OCI-LY3 (cell line): Measurements from ENCODE around the gene CACNA2D3.

ENCODE experiments used
- H2AFZ ChIP-seq: fragments of 200-600, 300-600 bp; shearing (Covaris generic); 2 replicates; pipeline ENCODE4 v1.6.0; 2014; ENCODE audit warnings: antibody characterized with exemption, low read depth, low read length
- H3K27ac ChIP-seq: fragments of 200-600, 300-600 bp; sonication (generic); 2 replicates; pipeline ENCODE4 v1.5.1; 2014; ENCODE audit warnings: mild to moderate bottlenecking, low read length, moderate library complexity, mixed read lengths
- H3K27me3 ChIP-seq: fragments of 200-600, 300-600 bp; sonication (generic); 2 replicates; pipeline ENCODE4 v1.6.1; 2014; ENCODE audit warnings: low read depth, low read length, mixed read lengths
- H3K36me3 ChIP-seq: fragments of 200-600, 300-600 bp; sonication (generic); replicated peaks from 2 replicates; pipeline ENCODE3; 2014; ENCODE audit warnings: low read depth, low read length, mixed read lengths
- H3K4me1 ChIP-seq: fragments of 300-600, 200-600 bp; sonication (generic); 2 replicates; pipeline ENCODE4 v1.6.1; 2014; ENCODE audit warnings: low read length, mixed read lengths
- H3K4me2 ChIP-seq: fragments of 200-600, 300-600 bp; sonication (generic); 2 replicates; pipeline ENCODE4 v1.6.1; 2014; ENCODE audit warnings: low read length, mixed read lengths
- H3K4me3 ChIP-seq: fragments of 300-600, 200-600 bp; sonication (generic); 2 replicates; pipeline ENCODE4 v1.5.1; 2014; ENCODE audit warnings: antibody characterized with exemption, mild to moderate bottlenecking, low read length, moderate library complexity
- H3K79me2 ChIP-seq: fragments of 300-600, 200-600 bp; shearing (Covaris generic); 2 replicates; pipeline ENCODE4 v1.6.1; 2014; ENCODE audit warnings: mild to moderate bottlenecking, low read length, mixed read lengths
- H3K9ac ChIP-seq: fragments of 300-600, 200-600 bp; shearing (Covaris generic); 2 replicates; pipeline ENCODE4 v1.6.0; 2014; ENCODE audit warnings: mild to moderate bottlenecking, low read length, moderate library complexity
- H3K9me3 ChIP-seq: fragments of 200-600, 300-600 bp; shearing (Covaris generic); 2 replicates; pipeline ENCODE4 v1.6.1; 2014; ENCODE audit warnings: low read length, mixed read lengths; ENCODE audit not compliant: insufficient read depth
- H4K20me1 ChIP-seq: fragments of 200-600, 300-600 bp; sonication (generic); 2 replicates; pipeline ENCODE4 v1.6.1; 2016; ENCODE audit warnings: low read length, mixed read lengths; ENCODE audit not compliant: insufficient read depth
- EZH2phosphoT487 ChIP-seq: fragments of 200-600 bp; shearing (Covaris generic); IDR thresholded peaks from 2 replicates; pipeline ENCODE4 v1.6.1; 2018; ENCODE audit warnings: antibody characterized with exemption, mixed run types, low read depth
- TF ChIP-seq, protein P1 (sequence below): fragments of 200-600, 300-600 bp; sonication (generic); IDR thresholded peaks from 2 replicates; pipeline ENCODE4 v1.5.1; 2014; ENCODE audit warnings: antibody characterized with exemption, low read length, low read depth

The CACNA2D3 gene

DNA sequence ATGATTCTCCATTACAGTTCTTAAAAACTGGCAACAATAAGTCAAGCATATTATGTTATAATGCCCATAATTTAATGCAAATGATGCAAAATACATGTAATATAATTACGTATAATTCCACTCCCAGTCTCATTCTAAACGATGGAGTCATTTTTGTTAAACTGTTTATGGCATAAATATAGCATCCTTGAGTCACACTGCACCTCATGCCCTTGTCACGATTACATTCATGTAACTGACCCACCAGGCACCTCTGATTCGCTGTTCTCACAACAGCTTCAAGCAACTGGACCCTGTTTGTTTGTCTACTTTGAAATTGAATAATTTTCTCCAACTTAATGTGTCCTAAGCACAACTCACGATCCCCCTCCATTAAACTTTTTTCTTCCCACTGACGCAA lies 953.5 kb downstream of the CACNA2D3 start:
- H3K4me3 ChIP-seq = no peak overlapping the region
- no peak overlapping the region for H3K27ac ChIP-seq
- H3K27me3 ChIP-seq = peaks cover 3% of the 10 kb centered on the region; the same call in 1 of the 2 replicates
- H3K4me2 ChIP-seq = no peak overlapping the region
- H3K4me1 ChIP-seq = no peaks in the 10 kb centered on the region
- TF ChIP-seq, protein P1, sequence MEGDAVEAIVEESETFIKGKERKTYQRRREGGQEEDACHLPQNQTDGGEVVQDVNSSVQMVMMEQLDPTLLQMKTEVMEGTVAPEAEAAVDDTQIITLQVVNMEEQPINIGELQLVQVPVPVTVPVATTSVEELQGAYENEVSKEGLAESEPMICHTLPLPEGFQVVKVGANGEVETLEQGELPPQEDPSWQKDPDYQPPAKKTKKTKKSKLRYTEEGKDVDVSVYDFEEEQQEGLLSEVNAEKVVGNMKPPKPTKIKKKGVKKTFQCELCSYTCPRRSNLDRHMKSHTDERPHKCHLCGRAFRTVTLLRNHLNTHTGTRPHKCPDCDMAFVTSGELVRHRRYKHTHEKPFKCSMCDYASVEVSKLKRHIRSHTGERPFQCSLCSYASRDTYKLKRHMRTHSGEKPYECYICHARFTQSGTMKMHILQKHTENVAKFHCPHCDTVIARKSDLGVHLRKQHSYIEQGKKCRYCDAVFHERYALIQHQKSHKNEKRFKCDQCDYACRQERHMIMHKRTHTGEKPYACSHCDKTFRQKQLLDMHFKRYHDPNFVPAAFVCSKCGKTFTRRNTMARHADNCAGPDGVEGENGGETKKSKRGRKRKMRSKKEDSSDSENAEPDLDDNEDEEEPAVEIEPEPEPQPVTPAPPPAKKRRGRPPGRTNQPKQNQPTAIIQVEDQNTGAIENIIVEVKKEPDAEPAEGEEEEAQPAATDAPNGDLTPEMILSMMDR = no peak
- H3K36me3 ChIP-seq = no peaks in the 10 kb centered on the region
- H4K20me1 ChIP-seq = no peaks in the 10 kb centered on the region
- H3K9ac ChIP-seq = no peak overlapping the region
- H3K9me3 ChIP-seq = no peaks in the 10 kb centered on the region
- H2AFZ ChIP-seq = no peak overlapping the region
- no peaks in the 10 kb centered on the region for H3K79me2 ChIP-seq

DNA sequence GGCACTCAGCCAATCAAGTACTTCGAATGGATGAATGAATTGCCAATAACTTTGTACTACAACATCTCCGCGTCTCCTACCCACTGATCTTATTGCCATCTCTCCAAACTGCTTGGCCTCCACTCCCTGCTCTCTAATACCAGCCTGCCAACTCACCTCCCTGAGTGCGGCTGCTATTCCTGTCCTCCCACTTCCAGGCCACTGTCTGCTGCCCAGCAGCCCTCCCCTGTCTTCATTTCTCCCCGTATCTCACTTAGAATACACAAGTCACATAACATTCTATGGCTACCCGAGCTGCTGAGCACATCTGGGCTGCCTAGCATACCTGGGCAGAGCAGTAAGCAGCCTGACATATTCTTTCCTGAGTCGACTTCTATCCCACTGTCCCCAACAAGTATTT lies 955.4 kb downstream of the CACNA2D3 start:
- Histone ChIP-seq H3K36me3 (no peaks in the 10 kb centered on the region), H3K27ac (no peak overlapping the region), H3K27me3 (peaks cover 3% of the 10 kb centered on the region; the same call in 1 of the 2 replicates), H4K20me1 (no peaks in the 10 kb centered on the region), H3K4me3 (no peak overlapping the region), H3K4me1 (no peaks in the 10 kb centered on the region), H3K9me3 (no peaks in the 10 kb centered on the region), H3K9ac (no peak overlapping the region), H3K79me2 (no peaks in the 10 kb centered on the region), H2AFZ (no peak overlapping the region), H3K4me2 (no peak overlapping the region)
- TF ChIP-seq, protein P1 = no peak
- TF ChIP-seq EZH2phosphoT487 = no peak

DNA sequence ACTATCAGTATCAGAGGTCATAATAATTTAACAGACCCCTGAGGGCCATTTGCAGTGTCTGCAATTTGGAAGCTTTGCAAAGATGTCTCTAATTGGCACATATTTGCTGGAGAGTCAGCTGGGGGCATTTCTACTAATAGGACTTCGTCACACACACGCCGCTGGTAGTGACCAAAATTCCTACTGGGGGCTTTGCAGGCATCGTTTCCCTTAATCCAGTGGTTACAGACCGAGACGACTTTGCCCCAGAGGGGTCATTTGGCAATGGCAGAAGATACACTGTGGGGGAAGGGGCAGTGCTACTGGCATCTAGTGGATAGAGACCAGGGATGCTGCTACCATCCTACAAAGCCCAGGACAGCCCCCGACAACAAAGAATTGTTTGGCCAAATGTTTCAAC lies 956.5 kb downstream of the CACNA2D3 start:
- no peak overlapping the region for H3K27ac ChIP-seq
- H3K9ac ChIP-seq = no peak overlapping the region
- no peaks in the 10 kb centered on the region for H3K4me1 ChIP-seq
- no peaks in the 10 kb centered on the region for H4K20me1 ChIP-seq
- no peaks in the 10 kb centered on the region for H3K79me2 ChIP-seq
- TF ChIP-seq, protein P1 = no peak
- TF ChIP-seq EZH2phosphoT487 = no peak
- no peak overlapping the region for H3K4me2 ChIP-seq
- H3K9me3 ChIP-seq = no peaks in the 10 kb centered on the region
- H3K4me3 ChIP-seq = no peak overlapping the region
- peaks cover 3% of the 10 kb centered on the region; the same call in 1 of the 2 replicates for H3K27me3 ChIP-seq
- H3K36me3 ChIP-seq = no peaks in the 10 kb centered on the region
- no peak overlapping the region for H2AFZ ChIP-seq

DNA sequence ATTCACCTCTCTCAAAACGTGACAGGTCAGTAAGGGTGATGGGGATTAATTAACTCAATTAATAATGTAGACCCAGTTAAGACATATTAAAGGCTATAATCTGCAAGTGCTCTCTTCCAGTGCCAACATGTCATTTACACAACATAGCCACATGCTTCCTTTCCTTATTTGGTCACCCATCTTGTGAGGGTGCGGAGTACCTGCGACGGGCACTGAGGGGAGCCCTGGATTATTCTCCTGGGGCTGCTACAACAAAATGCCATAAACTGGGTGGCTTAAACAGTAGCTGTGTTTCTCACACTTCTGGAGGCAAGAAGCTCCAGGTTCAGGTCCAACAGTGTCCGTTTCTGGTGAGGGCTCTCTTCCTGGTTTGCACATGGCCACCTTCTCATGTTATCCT lies 962.9 kb downstream of the CACNA2D3 start:
- H3K4me1 ChIP-seq = no peaks in the 10 kb centered on the region
- H3K9me3 ChIP-seq = no peaks in the 10 kb centered on the region
- H3K27ac ChIP-seq = no peak overlapping the region
- peaks cover 10% of the 10 kb centered on the region; the same call in 1 of the 2 replicates for H3K27me3 ChIP-seq
- H2AFZ ChIP-seq = no peak overlapping the region
- H3K79me2 ChIP-seq = no peaks in the 10 kb centered on the region
- no peak overlapping the region for H3K9ac ChIP-seq
- TF ChIP-seq EZH2phosphoT487 = no peak
- H3K4me2 ChIP-seq = no peak overlapping the region
- H3K4me3 ChIP-seq = no peak overlapping the region
- H3K36me3 ChIP-seq = no peaks in the 10 kb centered on the region
- no peaks in the 10 kb centered on the region for H4K20me1 ChIP-seq

DNA sequence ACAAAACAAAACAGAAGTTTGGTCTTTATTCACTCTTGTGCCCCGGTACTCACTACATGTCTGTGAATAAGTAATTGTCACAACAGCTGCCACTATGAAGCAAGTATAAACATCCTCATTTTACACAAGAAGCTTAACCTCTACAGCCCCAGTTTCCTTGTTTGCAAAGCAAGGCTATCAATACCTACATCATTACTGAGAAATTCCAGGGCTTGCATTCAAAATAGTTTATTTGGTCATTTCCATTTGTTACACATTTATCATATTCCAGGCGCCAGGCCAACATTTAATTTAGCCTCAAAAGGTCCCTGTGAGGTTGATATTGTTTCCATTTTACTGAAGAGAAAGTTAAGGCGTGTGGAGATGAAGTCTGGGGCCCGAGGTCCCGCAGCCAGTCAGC lies 966.9 kb downstream of the CACNA2D3 start:
- H3K27ac ChIP-seq = no peak overlapping the region
- H2AFZ ChIP-seq = no peak overlapping the region
- TF ChIP-seq EZH2phosphoT487 = no peak
- TF ChIP-seq, protein P1 = no peak
- H3K9ac ChIP-seq = no peak overlapping the region
- H3K4me1 ChIP-seq = no peaks in the 10 kb centered on the region
- peaks cover 10% of the 10 kb centered on the region; the same call in 1 of the 2 replicates for H3K27me3 ChIP-seq
- no peaks in the 10 kb centered on the region for H4K20me1 ChIP-seq
- no peaks in the 10 kb centered on the region for H3K9me3 ChIP-seq
- no peak overlapping the region for H3K4me2 ChIP-seq
- no peak overlapping the region for H3K4me3 ChIP-seq
- H3K79me2 ChIP-seq = no peaks in the 10 kb centered on the region
- no peaks in the 10 kb centered on the region for H3K36me3 ChIP-seq
